RWPE2 (cell line): ENCODE measurements around the gene MREG.
"Not testable (repeated sequence)": the region's sequence is repeated elsewhere in the genome, so short reads cannot be mapped to it uniquely, and the experiment has no call there.

ENCODE experiments used
- ATAC-seq: fragments of 200-7000 bp; cut with Tn5 transposase; 3 replicates; pipeline ENCODE4 v1.9.1; 2021; ENCODE audit warnings: low read depth
- DNase-seq: peaks from one replicate; pipeline ENCODE4 v3.0.0-alpha.2; 2020; ENCODE audit warnings: low spot score
- H3K27ac ChIP-seq: fragments of 450-650 bp; 2 replicates; pipeline ENCODE4 v1.5.1; 2017; ENCODE audit warnings: mild to moderate bottlenecking; ENCODE audit not compliant: poor library complexity, severe bottlenecking
- H3K27me3 ChIP-seq: fragments of 250-450 bp; sonication (Bioruptor Pico); 2 replicates; pipeline ENCODE4 v1.5.1; 2021; ENCODE audit warnings: mild to moderate bottlenecking, moderate library complexity; ENCODE audit not compliant: insufficient read depth, poor library complexity, severe bottlenecking
- H3K36me3 ChIP-seq: fragments of 250-450 bp; sonication (Bioruptor Pico); 2 replicates; pipeline ENCODE4 v1.5.1; 2020; ENCODE audit warnings: low read depth, mild to moderate bottlenecking, moderate library complexity
- H3K4me1 ChIP-seq: fragments of 250-450 bp; sonication (Bioruptor Pico); 2 replicates; pipeline ENCODE4 v1.5.1; 2021; ENCODE audit warnings: mild to moderate bottlenecking, moderate library complexity; ENCODE audit not compliant: insufficient read depth, poor library complexity, severe bottlenecking
- H3K4me3 ChIP-seq: fragments of 250-450 bp; sonication (Bioruptor Pico); 2 replicates; pipeline ENCODE4 v1.5.1; 2021; ENCODE audit warnings: mild to moderate bottlenecking, moderate library complexity; ENCODE audit not compliant: severe bottlenecking
- H3K9me3 ChIP-seq: fragments of 250-450 bp; sonication (Bioruptor Pico); 2 replicates; pipeline ENCODE4 v1.5.1; 2021; ENCODE audit warnings: mild to moderate bottlenecking, moderate library complexity; ENCODE audit not compliant: severe bottlenecking
- CTCF ChIP-seq: fragments of 450-650 bp; IDR thresholded peaks from one replicate; pipeline ENCODE4 v1.5.1; 2017; ENCODE audit warnings: mild to moderate bottlenecking, moderate library complexity; ENCODE audit not compliant: poor library complexity, severe bottlenecking

MREG gene

GRCh38 chr2:216001216-216002100, 11.9 kb downstream of the MREG start:
- no peak for TF ChIP-seq CTCF
- Histone ChIP-seq H3K4me1 (peaks cover 22% of the 10 kb centered on the region), H3K27me3 (no peaks in the 10 kb centered on the region), H3K36me3 (0 out of 2 replicates have a peak, but pooled peaks cover 7% of the 10 kb centered on the region), H3K27ac (no peak overlapping the region), H3K4me3 (no peak overlapping the region), H3K9me3 (no peaks in the 10 kb centered on the region)
- no peak for ATAC-seq
- no peak for DNase-seq

- no peak for DNase-seq
- Histone ChIP-seq H3K27ac (no peak overlapping the region), H3K36me3 (peaks cover 16% of the 10 kb centered on the region; the same call in 1 of the 2 replicates), H3K4me1 (peaks cover 5% of the 10 kb centered on the region), H3K9me3 (no peaks in the 10 kb centered on the region), H3K4me3 (no peak overlapping the region), H3K27me3 (no peaks in the 10 kb centered on the region)
- no peak for ATAC-seq
- no peak for TF ChIP-seq CTCF
These were observed 14.7 kb downstream of the MREG start for GRCh38 chr2:215998636-215999035.

- peaks cover 19% of the 10 kb centered on the region; the same call in 1 of the 2 replicates for H3K36me3 ChIP-seq
- H3K4me3 ChIP-seq, result no peak overlapping the region
- TF ChIP-seq CTCF, result no peak
- no peaks in the 10 kb centered on the region for H3K27me3 ChIP-seq
- ATAC-seq, result peak; percentile 35; the same call in 1 of the 3 replicates
- H3K9me3 ChIP-seq, result no peaks in the 10 kb centered on the region
- no peak for DNase-seq
- no peak overlapping the region for H3K27ac ChIP-seq
- H3K4me1 ChIP-seq, result peaks cover 5% of the 10 kb centered on the region
These were observed 16.1 kb downstream of the MREG start for GRCh38 chr2:215997219-215997618.

GRCh38 chr2:215994911-215995310, 18.4 kb downstream of the MREG start:
- peaks cover 21% of the 10 kb centered on the region; the same call in 1 of the 2 replicates for H3K36me3 ChIP-seq
- DNase-seq (no peak), ATAC-seq (no peak)
- H3K27me3 ChIP-seq, result no peaks in the 10 kb centered on the region
- H3K4me1 ChIP-seq, result peaks cover 5% of the 10 kb centered on the region
- no peak overlapping the region for H3K4me3 ChIP-seq
- no peaks in the 10 kb centered on the region for H3K9me3 ChIP-seq
- H3K27ac ChIP-seq, result no peak overlapping the region
- no peak for TF ChIP-seq CTCF

GRCh38 chr2:215988556-215989207, 24.7 kb downstream of the MREG start:
- not testable (repeated sequence) for DNase-seq, ATAC-seq, H3K27ac ChIP-seq, H3K36me3 ChIP-seq, H3K4me3 ChIP-seq, H3K9me3 ChIP-seq, H3K4me1 ChIP-seq, H3K27me3 ChIP-seq
